Bronchial epithelial cell (primary cell): ENCODE results near the gene SLFNL1. TPM values are rescaled to one million over a fixed set of nuclear protein-coding genes. Genes with fewer than 3 reads are reported as not detected.
A peak's percentile ranks its signal among the peaks of the same experiment; 100 is the strongest.

Experiments
- DNase-seq: peaks from one replicate; pipeline ENCODE4 v3.0.0-alpha.2; 2010; ENCODE audit warnings: low read depth
- FAIRE-seq: peaks from 2 replicates; lab custom pipeline; 2011; peaks lifted over from hg19 to GRCh38; lab: Jason Lieb, UNC
- H3K27me3 ChIP-seq: 2 replicates; pipeline ENCODE4 v1.5.1; 2011; ENCODE audit warnings: low read length; ENCODE audit not compliant: control insufficient read depth, insufficient read depth
- H3K36me3 ChIP-seq: 2 replicates; pipeline ENCODE4 v1.5.1; 2011; ENCODE audit warnings: low read length; ENCODE audit not compliant: control insufficient read depth, insufficient read depth
- H3K4me3 ChIP-seq: 2 replicates; pipeline ENCODE4 v1.5.1; 2011; ENCODE audit warnings: mild to moderate bottlenecking, low read depth, low read length, control low read depth
- CTCF ChIP-seq: IDR thresholded peaks from 2 replicates; pipeline ENCODE4 v1.5.1; 2011; ENCODE audit warnings: mild to moderate bottlenecking, moderate library complexity, low read length, control low read depth, inconsistent platforms; ENCODE audit not compliant: insufficient read depth, severe bottlenecking
- total RNA-seq: library from RNA; depleted of rRNA; stranded (reverse); fragments of >200 nt; gene quantifications from 2 replicates; pipeline ENCODE4 v1.2.1, GENCODE V29; 2014

SLFNL1 gene
- total RNA-seq, 1 donor from 2014 or later = under 0.01 TPM

- Histone ChIP-seq H3K36me3 (peaks cover 18% of the 10 kb centered on the region), H3K4me3 (no peak overlapping the region), H3K27me3 (no peaks in the 10 kb centered on the region)
- FAIRE-seq (peak; percentile 77), DNase-seq (no peak)
- no peak for TF ChIP-seq CTCF
Observed at GRCh38 chr1:41015281-41015896, 6.1 kb downstream of the SLFNL1 start.

- H3K27me3 ChIP-seq = no peaks in the 10 kb centered on the region
- H3K36me3 ChIP-seq = peaks cover 19% of the 10 kb centered on the region
- no peak overlapping the region for H3K4me3 ChIP-seq
- DNase-seq (no peak), FAIRE-seq (no peak)
- no peak for TF ChIP-seq CTCF
Observed at GRCh38 chr1:41014871-41015270, 6.7 kb downstream of the SLFNL1 start.

GRCh38 chr1:41013796-41014195 lies 7.7 kb downstream of the SLFNL1 start:
- H3K27me3 ChIP-seq = no peaks in the 10 kb centered on the region
- no peak for FAIRE-seq
- DNase-seq = no peak
- no peak overlapping the region for H3K4me3 ChIP-seq
- H3K36me3 ChIP-seq = peaks cover 22% of the 10 kb centered on the region
- no peak for TF ChIP-seq CTCF

GRCh38 chr1:41013024-41013423 lies 8.5 kb downstream of the SLFNL1 start:
- TF ChIP-seq CTCF = no peak
- no peak for DNase-seq
- Histone ChIP-seq H3K36me3 (peaks cover 25% of the 10 kb centered on the region), H3K4me3 (no peak overlapping the region), H3K27me3 (no peaks in the 10 kb centered on the region)
- FAIRE-seq = no peak

GRCh38 chr1:41010345-41010744 lies 11.2 kb downstream of the SLFNL1 start:
- peaks cover 25% of the 10 kb centered on the region for H3K36me3 ChIP-seq
- H3K4me3 ChIP-seq = no peak overlapping the region
- TF ChIP-seq CTCF = no peak
- H3K27me3 ChIP-seq = no peaks in the 10 kb centered on the region
- DNase-seq (no peak), FAIRE-seq (no peak)

GRCh38 chr1:41009466-41009865 lies 12.1 kb downstream of the SLFNL1 start:
- DNase-seq (peak; percentile 64), FAIRE-seq (no peak)
- TF ChIP-seq CTCF = no peak
- Histone ChIP-seq H3K36me3 (peaks cover 25% of the 10 kb centered on the region), H3K4me3 (no peak overlapping the region), H3K27me3 (no peaks in the 10 kb centered on the region)
